Uterus (tissue), 2 donors: Measurements from ENCODE around the gene MRGPRG.

Source experiments
- CTCF ChIP-seq, 4 experiments: fragments of 200-600 bp in 2 of 4; fragments of 450-650 bp in 2 of 4; sonication (generic) in 2 of 4; IDR thresholded peaks; one replicate each; pipeline ENCODE4 v1.5.1; 2016 to 2019; ENCODE audit warnings: antibody characterized with exemption in 4 of 4, mild to moderate bottlenecking in 2 of 4, moderate library complexity in 1 of 4
- POLR2A ChIP-seq, 2 donors: fragments of 450-650 bp; IDR thresholded peaks; one replicate each; pipeline ENCODE4 v1.6.1; 2016; ENCODE audit warnings: antibody characterized with exemption in 2 of 2, mild to moderate bottlenecking in 1 of 2, moderate library complexity in 1 of 2

- TF ChIP-seq CTCF (IDR thresholded peaks at IDR 0.05) (no peak), POLR2A (IDR thresholded peaks at IDR 0.05) (no peak)
These were observed 44.2 kb downstream of the MRGPRG start for GRCh38 chr11:3174387-3174786.
